HG03521 (cell line): ENCODE results near the gene BTBD16.

Experiments
- ATAC-seq: cut with Tn5 transposase; IDR thresholded peaks from one replicate; pipeline ENCODE4 v1.9.1; 2021; ENCODE audit warnings: mild to moderate bottlenecking, moderate library complexity; ENCODE audit not compliant: unreplicated experiment

Gene BTBD16

DNA sequence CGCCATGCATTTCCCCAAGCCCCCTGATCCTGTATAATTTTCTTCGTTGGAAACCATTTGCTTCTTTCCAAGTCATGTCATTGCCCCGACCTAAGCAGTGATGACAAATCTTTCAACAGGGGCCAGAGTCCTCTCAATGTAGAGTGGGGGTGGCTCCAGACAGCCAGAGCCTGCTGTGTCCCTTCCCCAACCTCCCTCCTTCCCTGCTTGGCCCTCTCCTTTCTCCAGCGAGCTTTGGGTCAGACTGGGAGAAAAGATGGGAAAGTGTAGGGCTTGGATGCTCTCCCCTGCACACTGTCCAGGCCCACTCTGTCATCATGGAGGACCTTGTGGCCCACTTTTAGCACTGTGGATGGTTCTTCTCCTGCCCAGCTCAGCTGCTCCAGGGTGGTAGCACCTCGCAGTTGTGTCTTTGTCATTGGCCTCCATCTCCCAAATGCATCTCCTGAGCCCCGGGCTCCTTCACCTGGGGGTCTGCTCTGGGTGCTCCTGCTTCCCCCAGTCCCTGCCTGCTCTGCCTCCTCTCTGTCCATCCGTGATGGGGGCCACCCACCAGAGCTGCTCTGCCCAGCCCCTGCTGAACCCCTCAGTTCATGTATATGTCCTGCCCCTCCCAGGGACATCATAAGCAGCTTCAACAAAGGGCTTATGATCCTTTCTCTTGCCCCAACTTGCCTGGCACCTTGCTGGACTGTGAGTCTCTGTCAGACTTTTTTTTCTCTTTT, 37.5 kb downstream of the BTBD16 start:
- no peak for ATAC-seq

DNA sequence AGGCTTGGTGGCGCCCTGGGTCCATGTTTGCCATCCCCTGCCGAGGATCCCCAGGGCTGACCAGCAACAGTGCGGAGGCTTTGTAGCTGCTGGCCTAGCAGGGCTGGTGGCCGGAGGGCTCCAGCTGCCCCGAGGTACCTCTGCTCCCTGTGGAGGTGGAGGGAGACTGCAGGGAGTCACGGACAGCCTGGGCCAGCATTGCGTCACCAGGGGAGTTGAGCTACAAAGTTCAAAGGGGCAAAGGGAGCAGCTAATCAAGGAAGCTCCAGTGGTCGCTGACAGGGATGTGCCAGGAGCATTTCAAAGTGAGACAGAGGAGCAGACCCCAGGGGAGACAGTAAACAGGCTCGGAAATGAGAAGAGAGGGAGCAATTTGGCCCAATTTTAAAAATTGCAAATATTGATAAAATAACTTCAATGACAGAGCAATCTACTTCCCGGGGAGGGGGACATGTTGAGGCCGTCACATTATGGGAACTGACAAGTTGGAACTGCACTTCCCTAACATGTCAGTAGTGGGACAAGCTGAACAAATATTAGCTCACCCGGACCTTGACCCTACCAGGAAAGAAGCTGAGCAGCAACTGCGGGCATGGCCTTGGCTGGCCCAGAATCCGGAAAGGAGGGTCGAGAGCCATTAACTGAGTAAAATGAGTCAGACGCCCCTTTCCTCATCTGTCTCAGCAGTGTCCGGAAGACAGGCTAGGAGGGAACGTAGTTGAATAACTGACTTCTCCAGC, 39.4 kb downstream of the BTBD16 start:
- no peak for ATAC-seq

DNA sequence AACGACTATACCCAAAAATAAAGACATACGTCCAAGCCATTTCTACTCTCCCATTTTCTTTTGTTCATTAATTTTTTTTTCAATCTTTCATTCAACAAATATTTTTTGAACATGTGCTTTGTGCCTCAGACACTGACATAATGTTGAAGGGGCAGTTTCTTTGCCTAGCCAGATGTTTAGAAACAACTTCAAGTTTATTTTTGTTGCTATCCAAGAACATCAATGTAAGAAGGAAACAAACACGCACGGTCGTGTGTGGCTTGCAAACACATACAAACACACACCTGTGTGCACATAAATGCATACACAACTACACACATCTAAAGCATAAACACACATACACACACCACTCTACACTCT, 39.9 kb downstream of the BTBD16 start:
- no peak for ATAC-seq

DNA sequence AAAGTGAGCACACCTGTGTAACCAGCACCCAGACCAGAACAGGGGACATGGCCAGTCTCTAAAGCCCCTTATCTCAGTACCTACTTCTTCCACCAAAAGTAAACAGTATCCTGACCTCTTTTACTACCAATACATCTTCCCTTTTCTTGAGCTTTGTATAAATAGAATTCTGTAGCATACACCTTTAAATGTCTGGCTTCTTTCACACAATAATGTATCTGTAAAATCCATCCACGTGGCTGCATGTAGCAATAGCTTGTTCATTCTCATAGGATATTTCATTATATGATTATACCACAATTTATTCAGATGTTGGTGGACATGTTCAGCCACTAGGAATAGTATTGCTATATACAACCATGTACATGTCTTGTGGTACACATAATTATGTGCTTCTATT, 40.6 kb downstream of the BTBD16 start:
- no peak for ATAC-seq

DNA sequence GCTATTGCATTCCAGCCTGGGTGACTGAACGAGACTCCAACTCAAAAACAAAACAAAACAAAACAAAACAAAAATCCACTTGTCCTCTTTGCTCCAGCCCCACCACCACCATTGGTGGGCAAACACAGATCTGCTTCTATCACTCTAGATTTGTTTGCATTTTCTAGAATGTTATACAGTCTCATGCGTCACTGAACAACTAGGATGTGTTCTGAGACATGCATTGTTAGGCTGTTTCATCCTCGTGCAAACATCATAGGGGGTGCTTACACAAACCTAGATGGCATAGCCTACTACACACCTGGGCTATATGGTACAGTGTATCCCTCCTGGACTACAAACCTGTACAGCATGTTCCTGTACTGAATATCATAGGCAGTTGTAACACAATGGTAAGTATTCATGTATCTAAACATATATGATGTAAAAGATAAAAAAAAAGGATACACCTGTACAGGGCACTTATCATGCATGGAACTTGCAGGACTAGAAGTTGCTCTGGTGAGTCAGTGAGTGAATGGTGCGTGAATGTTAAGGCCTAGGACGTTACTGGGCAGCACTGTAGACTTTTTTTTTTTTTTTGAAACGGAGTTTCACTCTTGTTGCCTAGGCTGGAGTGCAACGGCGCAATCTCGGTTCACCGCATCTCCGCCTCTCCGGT, 45.3 kb downstream of the BTBD16 start:
- ATAC-seq = no peak

DNA sequence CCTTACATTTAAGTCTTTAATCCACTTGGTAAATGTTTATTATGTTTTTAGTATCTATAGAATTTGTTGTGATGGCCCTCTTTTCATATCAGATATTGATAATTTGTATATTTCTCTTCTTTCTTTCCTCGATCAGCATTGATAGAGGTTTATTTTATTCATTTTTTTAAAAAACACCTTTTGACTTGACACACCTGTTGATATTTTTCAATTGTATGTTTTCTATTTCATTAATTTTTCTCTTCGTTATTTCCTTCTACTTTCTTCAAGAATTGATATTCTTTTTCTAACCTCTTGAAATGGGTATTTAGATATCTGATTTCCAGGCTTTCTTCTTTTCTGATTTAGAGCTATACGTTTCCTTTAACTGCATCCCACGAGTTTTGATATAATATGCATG, 50.9 kb downstream of the BTBD16 start:
- ATAC-seq = no peak

DNA sequence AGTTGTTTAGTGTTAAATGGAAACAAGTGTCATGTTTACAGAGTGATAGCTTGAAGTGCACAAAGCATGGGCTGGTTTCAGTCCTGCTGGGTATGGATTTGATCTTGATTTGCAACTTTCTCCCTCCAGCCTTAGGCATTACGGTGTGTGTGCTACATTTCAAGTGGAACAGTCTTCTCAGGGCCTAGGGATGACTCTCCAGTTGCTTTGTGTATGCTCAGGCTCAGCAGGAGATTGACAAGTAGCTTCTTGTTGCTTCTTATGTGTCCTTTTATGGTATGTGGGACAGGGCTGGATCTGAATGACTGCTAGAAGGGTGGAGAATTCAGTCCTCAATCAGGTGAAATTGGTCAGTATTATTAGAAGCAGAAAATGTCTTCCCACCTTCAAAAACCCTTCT, 52.1 kb downstream of the BTBD16 start:
- no peak for ATAC-seq

DNA sequence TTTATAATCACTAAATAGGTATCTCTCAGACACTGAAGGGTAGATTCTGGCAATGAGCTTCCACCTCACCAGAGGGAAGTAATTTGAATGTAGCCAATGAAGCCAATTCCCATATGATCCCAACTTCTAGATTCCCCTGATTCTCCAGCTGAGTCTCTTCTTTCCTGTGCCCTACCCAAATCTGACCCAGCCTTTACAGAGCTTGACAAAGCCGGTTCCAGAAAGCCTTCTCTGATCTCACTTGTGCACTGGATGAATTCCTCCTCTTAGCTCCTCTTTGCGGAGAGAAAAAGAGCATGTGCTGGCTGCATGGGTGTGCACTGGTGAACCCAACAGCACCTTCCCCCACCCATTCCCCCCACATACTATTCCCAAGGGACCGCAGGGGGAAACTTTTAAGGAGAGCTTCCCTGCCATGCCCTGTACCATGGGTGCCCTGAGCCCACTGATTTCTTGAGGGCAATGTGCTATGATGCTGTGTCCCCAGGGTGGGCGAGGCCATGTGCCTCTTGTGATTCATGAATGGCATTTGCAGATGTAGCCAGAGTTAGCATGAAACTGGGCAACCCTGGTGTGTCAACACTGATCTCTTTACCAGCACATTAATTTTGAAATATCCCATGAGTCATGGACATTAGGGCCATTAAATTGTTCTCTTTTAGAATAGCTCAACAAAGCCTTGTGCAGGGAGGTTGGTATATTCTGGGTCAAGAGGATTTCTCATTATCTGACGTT, 53.0 kb downstream of the BTBD16 start:
- ATAC-seq = no peak

DNA sequence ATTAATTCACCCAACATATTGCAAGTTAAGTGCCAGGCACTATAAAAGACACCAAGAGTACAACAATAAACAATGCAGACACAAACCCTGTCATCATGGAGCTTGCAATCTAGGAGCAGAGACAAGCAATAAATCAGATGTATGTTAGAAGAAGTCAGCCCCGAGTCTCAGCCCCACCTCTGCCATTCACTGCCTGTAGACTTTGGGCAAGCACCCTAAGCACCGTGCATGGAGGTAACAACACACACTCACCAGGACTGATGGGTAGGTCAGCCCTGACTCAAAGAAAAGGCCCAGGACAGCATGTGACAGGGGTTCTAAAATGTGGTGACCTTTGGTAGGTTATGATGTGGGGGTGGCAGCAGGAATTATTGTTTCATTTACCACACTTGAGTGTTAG, 54.1 kb downstream of the BTBD16 start:
- ATAC-seq = no peak

DNA sequence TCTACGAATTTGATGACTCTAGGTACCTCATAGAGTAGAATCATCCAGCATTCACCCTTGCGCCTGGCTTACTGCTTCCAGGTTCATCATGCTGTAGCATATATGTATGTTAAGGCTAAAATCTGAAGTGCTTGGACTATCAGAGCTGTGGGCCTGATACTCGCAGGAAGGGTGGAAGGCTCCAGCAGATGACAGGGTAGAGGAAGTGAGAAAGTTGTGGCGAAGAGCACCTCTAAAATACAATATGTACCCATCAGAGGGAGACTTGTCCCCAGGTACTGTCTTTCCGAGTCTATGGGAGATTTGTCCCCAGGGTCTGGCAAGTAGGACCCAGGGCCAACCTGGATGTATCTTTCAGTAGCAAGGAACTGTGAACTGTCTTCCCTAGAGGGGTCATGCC, 55.3 kb downstream of the BTBD16 start:
- ATAC-seq = no peak

DNA sequence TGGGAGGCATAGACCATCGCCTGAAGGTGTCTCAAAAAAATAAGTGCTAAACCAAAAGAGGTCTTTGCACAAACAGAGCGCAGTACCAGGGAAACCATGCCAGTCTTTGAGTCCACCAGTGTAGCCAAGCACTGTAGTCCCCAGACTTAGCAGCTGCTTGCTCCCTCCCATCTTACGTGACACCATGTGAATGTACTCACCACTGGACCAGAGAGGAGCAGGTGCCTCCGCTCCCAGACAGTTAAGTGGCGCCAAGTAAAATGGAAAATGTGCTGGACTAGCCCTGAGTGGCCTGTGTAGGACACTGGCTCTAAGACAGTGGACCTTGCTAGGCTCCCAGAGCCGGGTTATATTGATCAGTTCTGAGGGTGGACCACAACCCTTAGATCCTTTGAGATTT, 55.7 kb downstream of the BTBD16 start:
- no peak for ATAC-seq

DNA sequence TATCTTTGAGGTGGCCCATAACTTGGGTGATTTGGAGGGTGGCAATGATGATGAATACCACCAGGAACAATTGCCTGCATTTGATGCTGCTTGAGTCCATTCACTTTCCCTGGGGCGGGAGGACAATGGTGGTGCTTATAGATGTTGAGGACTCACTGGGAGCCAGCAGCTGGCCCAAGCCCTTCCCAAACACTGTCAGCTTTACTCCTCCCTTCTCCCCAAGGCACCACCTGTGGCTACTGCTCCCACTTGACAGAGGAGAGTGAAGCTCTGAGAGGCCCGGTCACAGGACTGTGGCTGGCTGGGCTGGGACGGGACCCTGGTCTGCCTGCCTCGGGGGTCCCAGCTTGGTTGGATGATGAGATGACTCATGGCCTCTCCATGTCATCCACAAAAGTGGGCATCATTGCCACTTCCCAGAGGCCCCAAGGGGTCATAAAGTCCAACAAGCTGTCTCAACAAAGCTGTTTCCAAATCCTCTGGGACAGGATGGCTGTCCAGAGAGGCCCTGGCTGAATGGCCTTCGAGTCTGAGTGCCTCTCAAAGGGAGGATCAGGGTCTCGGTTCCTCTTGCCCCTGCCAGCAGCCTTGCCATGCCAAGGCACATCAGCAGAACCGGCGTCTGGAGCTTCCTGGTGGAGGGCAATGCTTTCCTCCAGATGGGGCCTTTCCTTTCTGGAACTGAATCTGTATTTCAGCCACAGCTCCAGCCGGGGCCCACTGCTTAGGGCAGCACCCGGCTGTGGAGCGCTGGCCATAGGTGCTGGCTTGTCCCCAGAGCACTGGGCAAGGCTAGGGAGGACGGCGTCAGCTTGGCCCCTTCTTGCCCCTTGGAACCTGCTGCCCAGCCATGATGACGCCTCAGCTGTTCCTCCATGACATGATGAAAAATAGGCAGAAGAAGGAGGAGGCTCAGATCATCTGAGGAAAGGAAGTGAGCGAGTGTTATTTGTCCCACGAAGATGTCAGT, 56.4 kb downstream of the BTBD16 start:
- no peak for ATAC-seq

DNA sequence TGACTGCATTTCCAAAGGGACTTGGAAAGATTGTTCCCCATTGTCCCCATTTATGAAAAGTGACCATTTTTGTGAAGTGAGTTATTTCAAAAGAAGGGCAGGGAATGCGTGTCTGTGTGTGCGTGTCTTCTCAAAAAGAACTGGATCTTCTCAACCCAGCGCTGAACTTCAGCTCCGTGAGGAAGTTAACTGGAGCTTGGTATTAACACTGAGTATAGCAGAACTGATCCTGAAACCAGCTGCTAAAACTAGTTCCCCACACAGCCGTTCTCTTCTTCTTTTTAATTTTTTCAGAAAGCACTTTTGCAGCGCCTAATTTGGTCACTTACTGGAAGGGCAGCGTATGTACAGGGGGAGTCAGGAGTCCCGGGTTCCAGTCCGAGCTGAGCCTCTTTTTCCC, 57.6 kb downstream of the BTBD16 start:
- ATAC-seq = no peak

DNA sequence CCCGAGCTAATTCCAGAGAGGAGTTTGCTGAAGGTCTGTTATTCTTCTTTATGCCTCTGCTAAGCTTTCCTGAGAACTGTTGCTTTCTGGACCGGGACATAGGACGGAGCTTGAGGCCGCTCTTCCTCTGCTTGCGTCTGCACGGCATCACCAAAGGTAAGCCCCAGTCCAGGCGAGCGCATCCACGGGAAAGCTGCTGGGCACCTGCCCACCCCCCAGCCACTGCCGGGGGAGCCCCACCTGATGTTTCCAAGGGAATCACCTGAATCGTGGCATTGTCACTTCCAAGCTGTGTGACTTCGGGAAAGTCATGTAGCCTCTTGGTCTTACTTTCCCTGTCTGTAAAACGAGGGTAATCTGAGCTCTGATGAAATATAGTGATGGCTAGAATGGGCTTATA, 58.3 kb downstream of the BTBD16 start:
- no peak for ATAC-seq

DNA sequence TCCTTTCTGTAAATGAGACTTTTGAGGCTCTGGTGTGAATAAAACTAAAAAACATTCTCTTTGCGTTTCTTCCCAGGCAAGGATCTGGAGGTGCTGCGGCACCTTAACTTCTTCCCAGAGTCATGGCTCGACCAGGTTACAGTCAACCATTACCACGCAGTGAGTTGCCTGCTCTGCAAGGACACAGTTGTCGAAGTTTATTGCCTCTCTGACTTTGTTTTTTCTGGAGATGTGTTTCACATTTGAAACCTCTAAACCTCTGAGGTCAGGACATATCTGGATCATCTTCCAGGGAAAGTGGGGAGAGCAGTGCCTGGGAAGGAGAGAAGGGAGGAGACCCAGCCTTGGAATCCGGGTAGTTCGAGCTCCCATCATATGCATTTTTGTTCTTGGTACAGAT, 60.0 kb downstream of the BTBD16 start:
- no peak for ATAC-seq

DNA sequence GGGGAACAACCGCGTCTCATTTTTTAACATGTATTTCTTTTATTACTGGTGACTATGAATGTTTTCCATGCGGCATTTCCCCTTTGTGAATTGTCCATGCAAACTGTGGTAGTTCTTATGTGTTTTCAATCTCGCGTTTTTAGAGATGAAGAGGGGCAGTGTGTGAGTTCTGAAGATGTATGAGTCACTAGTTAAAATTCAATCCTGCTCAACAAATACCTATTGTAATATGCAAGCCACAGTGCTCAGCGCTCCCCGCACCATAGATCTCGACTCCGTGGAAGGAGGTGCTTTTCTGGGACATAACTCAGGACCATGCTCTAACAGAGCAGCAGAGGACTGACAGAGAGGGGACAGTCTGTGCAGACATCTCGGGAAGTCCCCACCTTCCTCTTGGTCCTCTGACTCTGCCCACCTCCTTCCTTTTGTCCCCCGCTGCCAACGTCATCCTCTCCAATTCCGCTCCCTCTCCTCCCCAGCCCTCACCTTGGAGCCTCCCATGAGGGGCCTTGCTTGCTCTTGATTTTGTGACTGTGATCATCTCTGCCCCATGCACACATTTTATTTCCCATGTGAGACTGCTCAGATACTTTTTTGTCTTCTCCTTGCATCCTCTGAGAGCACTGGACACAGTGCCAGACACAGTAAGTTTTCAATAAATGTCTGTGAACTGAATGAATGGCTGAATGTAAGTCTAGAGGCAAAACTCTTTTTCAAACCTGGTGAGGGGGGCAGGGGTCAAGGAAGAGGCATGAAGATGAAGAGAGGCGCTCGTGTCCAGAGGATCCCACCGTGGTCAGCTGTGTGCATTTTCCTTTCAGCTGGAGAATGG, 60.7 kb downstream of the BTBD16 start:
- ATAC-seq = no peak

DNA sequence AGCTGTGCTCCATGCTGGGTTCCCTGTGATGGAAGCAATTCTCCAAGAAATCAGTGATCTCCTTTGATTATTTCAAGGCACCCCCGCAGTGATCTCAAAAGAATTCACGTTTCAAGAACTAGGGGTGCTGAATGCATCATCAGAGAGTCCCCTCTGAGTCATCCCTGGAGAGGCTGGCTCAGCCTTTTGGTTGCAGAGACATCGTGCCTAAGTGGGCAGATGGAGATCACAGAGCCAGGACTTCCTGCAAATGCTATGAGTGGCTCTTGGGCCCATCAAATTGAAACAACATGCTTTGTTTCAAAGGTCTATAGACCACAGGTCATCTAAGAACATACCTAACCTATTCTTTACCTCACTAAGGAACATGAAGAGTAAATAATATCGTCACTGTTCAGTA, 61.9 kb downstream of the BTBD16 start:
- no peak for ATAC-seq

DNA sequence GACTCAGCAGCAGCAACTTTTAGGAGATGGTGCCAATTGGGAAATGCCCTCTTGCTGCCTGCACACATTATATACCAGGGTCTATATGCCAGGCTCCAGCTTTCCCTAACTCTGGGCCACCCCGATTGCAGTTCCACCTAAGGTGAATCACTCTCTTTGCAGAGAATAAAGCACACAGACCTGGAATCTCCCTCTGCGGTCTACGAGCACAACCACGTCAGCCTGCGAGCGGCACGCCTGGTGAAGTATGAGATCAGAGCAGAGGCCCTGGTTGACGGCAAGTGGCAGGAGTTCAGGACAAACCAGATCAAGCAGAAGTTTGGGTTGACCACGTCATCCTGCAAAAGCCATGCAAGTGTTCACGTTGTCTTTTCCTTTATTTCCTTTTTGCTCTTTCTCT, 65.2 kb downstream of the BTBD16 start:
- no peak for ATAC-seq

DNA sequence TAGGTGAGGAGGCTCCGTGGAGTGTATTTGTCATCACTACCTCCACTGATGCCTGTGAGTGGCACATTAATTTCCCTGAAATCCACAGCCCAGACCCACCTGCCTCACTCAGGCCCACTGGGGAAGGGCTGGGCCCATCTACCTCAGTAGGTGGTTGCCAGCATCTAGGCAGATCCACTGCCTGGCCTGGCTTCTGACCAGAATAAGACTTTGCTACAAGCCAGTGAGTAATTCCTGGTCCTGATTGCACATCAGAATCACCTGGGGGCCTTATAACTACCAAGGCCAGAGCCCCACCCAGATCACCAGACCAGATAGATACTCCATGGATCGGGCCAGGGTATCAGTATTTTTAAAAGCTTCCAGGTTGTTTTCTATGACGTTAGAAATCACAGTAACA, 65.9 kb downstream of the BTBD16 start:
- no peak for ATAC-seq
